ENCODE measurements around the gene TBX2. TPM values are rescaled to one million over a fixed set of nuclear protein-coding genes. Genes with fewer than 3 reads are reported as not detected.
"Not testable (repeated sequence)": the region's sequence is repeated elsewhere in the genome, so short reads cannot be mapped to it uniquely, and the experiment has no call there.

TBX2 gene
- total RNA-seq, result 0.14 and 0.21 TPM in 2 replicates

DNA sequence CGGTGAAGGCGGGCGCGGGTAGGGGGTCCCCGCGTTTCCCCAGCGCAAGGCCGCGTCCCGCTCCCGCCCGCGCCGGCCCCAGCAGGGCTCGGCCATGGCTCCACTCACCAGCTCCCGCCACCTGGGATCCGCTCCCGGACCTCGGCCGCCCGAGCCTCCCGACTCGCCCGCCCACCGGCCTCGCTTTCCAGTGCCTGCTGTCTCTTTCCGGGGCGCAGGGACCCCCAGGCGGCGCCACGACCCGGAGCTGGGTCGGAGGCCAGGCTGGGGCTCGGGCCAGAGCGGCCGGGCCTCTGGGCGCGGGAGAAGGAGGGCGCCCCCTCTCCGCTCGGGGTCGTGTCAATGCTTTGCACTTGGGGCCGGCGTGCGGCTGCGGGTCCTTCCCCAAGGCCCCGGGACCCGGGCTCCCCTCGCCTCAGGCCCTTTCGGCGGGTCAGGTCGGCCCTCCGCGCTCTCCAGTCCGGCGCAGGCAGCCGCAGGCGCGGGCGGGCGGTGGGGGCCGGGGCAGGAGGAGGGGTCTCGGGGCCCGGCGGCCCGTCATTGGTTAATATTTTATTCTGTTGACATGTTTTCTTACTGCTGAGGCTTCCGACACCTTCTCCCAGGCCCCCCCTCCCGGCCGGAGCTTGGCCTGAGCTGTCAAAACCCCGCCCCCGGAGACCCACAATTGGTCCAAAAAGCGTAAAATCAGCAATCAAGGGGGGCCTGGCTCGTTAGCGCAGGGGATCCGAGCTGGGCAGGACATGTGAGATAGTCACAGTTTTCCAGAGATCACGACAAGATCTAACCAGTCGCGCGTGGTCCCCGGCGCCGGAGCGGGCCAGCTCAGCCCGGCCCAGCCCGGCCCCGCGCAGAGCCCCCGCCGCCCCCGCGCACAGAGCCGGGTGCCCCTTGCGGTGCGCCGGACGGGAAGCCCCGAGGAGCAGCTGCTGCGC, at the start of gene TBX2:
TSS of gene TBX2 (plus strand) at position 713 of the 935 bp plus-strand sequence. CDS start 334 bp downstream, outside the sequence.
- H3K4me1 Mint-ChIP-seq (ENCODE audit: low read depth), result peaks cover 12% of the 10 kb centered on the region
- H3K27me3 Mint-ChIP-seq (ENCODE audit: low read depth), result peaks cover 65% of the 10 kb centered on the region
- H3K27ac Mint-ChIP-seq, result peak within 1 kb of the TSS; percentile 55

DNA sequence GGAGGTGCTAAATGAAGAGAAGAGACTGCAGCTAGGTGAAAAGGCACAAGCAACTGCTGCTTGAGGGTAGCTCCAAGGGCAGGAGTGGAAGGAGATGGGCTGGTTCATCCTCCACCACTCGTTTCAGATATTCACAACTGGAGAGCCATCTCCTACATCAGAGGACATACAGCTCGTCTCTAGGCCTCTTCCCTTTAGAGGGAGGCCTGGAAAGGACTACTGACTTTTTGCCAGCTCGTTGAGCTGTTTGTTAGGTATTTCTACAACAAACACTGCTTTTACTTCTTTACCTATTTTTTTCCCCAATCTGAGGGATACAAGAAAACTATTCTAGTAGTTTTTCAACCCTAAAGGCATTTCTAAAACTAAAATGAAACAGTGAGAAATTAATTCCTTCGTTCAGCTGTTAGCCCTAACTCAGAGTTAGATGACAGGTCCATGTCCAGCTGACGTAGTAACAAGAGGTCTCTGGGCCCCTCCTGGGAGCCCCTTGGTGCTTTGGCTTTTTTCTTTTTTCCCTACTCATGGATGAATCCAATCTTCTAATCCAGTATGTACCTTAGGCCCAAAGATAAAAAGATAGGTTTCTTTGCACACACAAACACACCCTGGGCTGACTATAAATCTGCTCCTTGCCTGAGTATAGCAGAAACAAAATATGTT, 47.8 kb upstream of the TBX2 start:
- Mint-ChIP-seq H3K9me3 (no peaks in the 10 kb centered on the region), H3K36me3 (ENCODE audit: low read depth) (no peaks in the 10 kb centered on the region), H3K4me1 (ENCODE audit: low read depth) (no peaks in the 10 kb centered on the region), H3K27ac (no peak overlapping the region), H3K4me3 (ENCODE audit: low read depth) (no peak overlapping the region), H3K27me3 (ENCODE audit: low read depth) (no peaks in the 10 kb centered on the region)
- intact Hi-C loops (cut with micrococcal nuclease), result loop anchor here (10.0 kb wide), 1 partner anchor 347 kb away; no protein-coding TSS in a partner anchor
- DNase-seq (ENCODE audit: low spot score), result no peak

More for the DNA sequence above, at the start of gene TBX2:
- DNase-seq (ENCODE audit: low spot score), result no peak
- intact Hi-C loops (cut with micrococcal nuclease), result no loop called here
- no peaks in the 10 kb centered on the region for H3K36me3 Mint-ChIP-seq (ENCODE audit: low read depth)
- no peaks in the 10 kb centered on the region for H3K9me3 Mint-ChIP-seq
- H3K4me3 Mint-ChIP-seq (ENCODE audit: low read depth), result peak within 1 kb of the TSS; percentile 49

GRCh38 chr17:61352408-61352770, 47.3 kb upstream of the TBX2 start:
- no peak overlapping the region for H3K27ac Mint-ChIP-seq
- intact Hi-C loops (cut with micrococcal nuclease), result loop anchor here (10.0 kb wide), 1 partner anchor 348 kb away; no protein-coding TSS in a partner anchor
- DNase-seq (ENCODE audit: low spot score), result no peak
- no peak overlapping the region for H3K4me3 Mint-ChIP-seq (ENCODE audit: low read depth)
- no peaks in the 10 kb centered on the region for H3K4me1 Mint-ChIP-seq (ENCODE audit: low read depth)
- H3K9me3 Mint-ChIP-seq, result no peaks in the 10 kb centered on the region
- no peaks in the 10 kb centered on the region for H3K27me3 Mint-ChIP-seq (ENCODE audit: low read depth)
- no peaks in the 10 kb centered on the region for H3K36me3 Mint-ChIP-seq (ENCODE audit: low read depth)

DNA sequence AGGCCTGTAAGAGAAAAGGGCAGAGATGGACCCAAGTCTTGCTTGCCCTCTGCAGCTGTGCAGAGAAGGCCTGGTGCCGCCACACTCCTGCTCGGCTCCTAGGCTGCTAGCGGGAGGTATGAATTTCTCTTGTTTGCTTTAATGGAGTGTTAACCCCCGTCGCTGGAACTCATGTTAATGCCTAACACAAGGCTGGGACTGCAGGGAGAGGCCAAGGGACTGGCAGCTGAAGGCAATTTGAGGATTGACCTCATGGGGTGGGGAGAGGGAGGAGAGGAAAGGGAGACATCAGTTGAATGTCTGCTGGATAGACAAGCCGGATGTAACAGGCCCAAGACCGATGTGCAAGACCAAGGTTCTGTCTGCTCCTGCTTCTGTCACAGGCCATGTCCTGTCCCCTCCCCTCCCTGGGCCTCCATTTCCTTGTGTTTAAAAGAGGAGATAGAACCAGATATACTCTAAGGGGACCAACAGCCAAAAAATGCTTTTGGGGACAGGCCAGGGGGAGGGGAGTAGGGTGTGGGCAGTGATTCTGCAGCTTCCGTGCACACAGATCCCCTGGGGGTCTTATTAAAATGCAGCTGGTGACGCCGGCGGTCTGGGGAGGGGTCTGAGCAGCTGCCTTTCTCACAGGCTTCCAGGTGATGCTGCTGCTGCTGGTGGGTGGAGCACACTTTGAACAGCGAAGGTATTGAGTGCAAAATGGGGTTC, 46.7 kb upstream of the TBX2 start:
- DNase-seq (ENCODE audit: low spot score), result no peak
- intact Hi-C loops (cut with micrococcal nuclease), result loop anchor here (10.0 kb wide), 1 partner anchor 348 kb away; no protein-coding TSS in a partner anchor
- no peaks in the 10 kb centered on the region for H3K4me1 Mint-ChIP-seq (ENCODE audit: low read depth)
- no peaks in the 10 kb centered on the region for H3K36me3 Mint-ChIP-seq (ENCODE audit: low read depth)
- no peak overlapping the region for H3K4me3 Mint-ChIP-seq (ENCODE audit: low read depth)
- H3K27me3 Mint-ChIP-seq (ENCODE audit: low read depth), result no peaks in the 10 kb centered on the region
- no peak overlapping the region for H3K27ac Mint-ChIP-seq
- no peaks in the 10 kb centered on the region for H3K9me3 Mint-ChIP-seq

DNA sequence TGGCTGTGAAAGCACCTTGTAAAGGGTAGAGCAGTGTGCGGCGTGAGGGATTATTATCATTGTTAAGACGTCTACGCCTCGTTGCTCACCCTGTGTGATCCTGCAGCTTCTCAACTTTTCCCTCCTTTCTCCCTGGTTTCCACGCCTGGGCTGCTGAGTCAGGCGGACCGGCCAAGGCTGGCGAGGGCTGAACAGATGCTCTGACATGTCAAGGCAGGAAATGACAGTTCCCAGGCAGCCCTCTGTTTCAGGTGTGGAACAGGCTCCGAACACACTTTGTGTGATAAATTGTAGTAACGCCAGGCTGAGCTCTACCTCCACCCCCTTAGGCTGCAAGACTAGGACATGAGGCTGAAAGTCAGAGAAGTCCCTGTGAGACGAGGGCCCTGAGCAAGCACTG, 46.0 kb upstream of the TBX2 start:
- H3K27me3 Mint-ChIP-seq (ENCODE audit: low read depth), result no peaks in the 10 kb centered on the region
- no peak for DNase-seq (ENCODE audit: low spot score)
- no peak overlapping the region for H3K4me3 Mint-ChIP-seq (ENCODE audit: low read depth)
- no peaks in the 10 kb centered on the region for H3K9me3 Mint-ChIP-seq
- no peaks in the 10 kb centered on the region for H3K4me1 Mint-ChIP-seq (ENCODE audit: low read depth)
- no peaks in the 10 kb centered on the region for H3K36me3 Mint-ChIP-seq (ENCODE audit: low read depth)
- no peak overlapping the region for H3K27ac Mint-ChIP-seq
- intact Hi-C loops (cut with micrococcal nuclease), result loop anchor here (10.0 kb wide), 1 partner anchor 349 kb away; no protein-coding TSS in a partner anchor

- Mint-ChIP-seq H3K4me3 (ENCODE audit: low read depth) (no peak overlapping the region), H3K9me3 (no peaks in the 10 kb centered on the region), H3K27ac (no peak overlapping the region), H3K4me1 (ENCODE audit: low read depth) (no peaks in the 10 kb centered on the region), H3K36me3 (ENCODE audit: low read depth) (no peaks in the 10 kb centered on the region), H3K27me3 (ENCODE audit: low read depth) (no peaks in the 10 kb centered on the region)
- intact Hi-C loops (cut with micrococcal nuclease), result loop anchor here (10.0 kb wide), 1 partner anchor 350 kb away; no protein-coding TSS in a partner anchor
- DNase-seq (ENCODE audit: low spot score), result no peak
Observed at GRCh38 chr17:61354895-61355874, 44.5 kb upstream of the TBX2 start.

- intact Hi-C loops (cut with micrococcal nuclease), result loop anchor here (10.0 kb wide), 1 partner anchor 352 kb away; no protein-coding TSS in a partner anchor
- H3K27me3 Mint-ChIP-seq (ENCODE audit: low read depth); H3K27ac Mint-ChIP-seq; DNase-seq (ENCODE audit: low spot score); H3K9me3 Mint-ChIP-seq; H3K36me3 Mint-ChIP-seq (ENCODE audit: low read depth); H3K4me3 Mint-ChIP-seq (ENCODE audit: low read depth); H3K4me1 Mint-ChIP-seq (ENCODE audit: low read depth): not testable (repeated sequence)
Observed at GRCh38 chr17:61357061-61357460, 42.6 kb upstream of the TBX2 start.

- not testable (repeated sequence) for DNase-seq (ENCODE audit: low spot score)
- intact Hi-C loops (cut with micrococcal nuclease), result loop anchor here (10.0 kb wide), 1 partner anchor 355 kb away; no protein-coding TSS in a partner anchor
Observed at GRCh38 chr17:61359513-61359912, 40.1 kb upstream of the TBX2 start.

GRCh38 chr17:61360318-61360943, 39.2 kb upstream of the TBX2 start:
- H3K27me3 Mint-ChIP-seq (ENCODE audit: low read depth), result peaks cover 3% of the 10 kb centered on the region
- intact Hi-C loops (cut with micrococcal nuclease), result no loop called here
- H3K36me3 Mint-ChIP-seq (ENCODE audit: low read depth), result no peaks in the 10 kb centered on the region
- H3K4me1 Mint-ChIP-seq (ENCODE audit: low read depth), result no peaks in the 10 kb centered on the region
- H3K4me3 Mint-ChIP-seq (ENCODE audit: low read depth), result no peak overlapping the region
- DNase-seq (ENCODE audit: low spot score), result no peak
- H3K9me3 Mint-ChIP-seq, result no peaks in the 10 kb centered on the region
- H3K27ac Mint-ChIP-seq, result no peak overlapping the region

More at GRCh38 chr17:61359513-61359912, 40.1 kb upstream of the TBX2 start:
- not testable (repeated sequence) for H3K4me3 Mint-ChIP-seq (ENCODE audit: low read depth); H3K9me3 Mint-ChIP-seq; H3K27me3 Mint-ChIP-seq (ENCODE audit: low read depth); H3K36me3 Mint-ChIP-seq (ENCODE audit: low read depth); H3K4me1 Mint-ChIP-seq (ENCODE audit: low read depth); H3K27ac Mint-ChIP-seq

GRCh38 chr17:61361084-61361483, 38.6 kb upstream of the TBX2 start:
- intact Hi-C loops (cut with micrococcal nuclease), result no loop called here
- no peak for DNase-seq (ENCODE audit: low spot score)
- Mint-ChIP-seq H3K27me3 (ENCODE audit: low read depth) (peaks cover 3% of the 10 kb centered on the region), H3K4me3 (ENCODE audit: low read depth) (no peak overlapping the region), H3K9me3 (no peaks in the 10 kb centered on the region), H3K36me3 (ENCODE audit: low read depth) (no peaks in the 10 kb centered on the region), H3K27ac (no peak overlapping the region), H3K4me1 (ENCODE audit: low read depth) (no peaks in the 10 kb centered on the region)

DNA sequence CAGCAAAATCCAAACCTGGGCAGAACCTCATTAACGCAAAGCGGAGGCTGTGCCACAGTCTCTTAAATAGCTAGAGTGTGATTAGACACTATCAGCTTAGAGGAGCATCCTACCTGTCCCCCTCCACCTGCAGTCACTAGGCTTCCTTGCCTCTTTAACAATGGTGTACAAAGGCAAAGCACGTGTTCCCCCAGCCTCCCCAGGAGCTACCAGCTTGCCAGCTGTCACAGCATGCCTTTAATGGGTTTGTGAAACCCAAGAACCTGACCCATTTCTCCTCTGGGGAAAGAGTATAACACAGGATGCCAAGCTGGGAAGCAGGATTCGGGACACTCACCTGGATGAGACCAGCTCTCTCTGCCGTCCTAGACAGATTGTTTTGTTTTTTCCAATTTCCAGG, 37.2 kb upstream of the TBX2 start:
- Mint-ChIP-seq H3K27ac (no peak overlapping the region), H3K4me1 (ENCODE audit: low read depth) (no peaks in the 10 kb centered on the region), H3K9me3 (no peaks in the 10 kb centered on the region), H3K36me3 (ENCODE audit: low read depth) (no peaks in the 10 kb centered on the region), H3K4me3 (ENCODE audit: low read depth) (no peak overlapping the region), H3K27me3 (ENCODE audit: low read depth) (peaks cover 3% of the 10 kb centered on the region)
- no peak for DNase-seq (ENCODE audit: low spot score)
- intact Hi-C loops (cut with micrococcal nuclease), result no loop called here
